Measurements from ENCODE around the gene PHACTR1. TPM values are rescaled to one million over a fixed set of nuclear protein-coding genes. Genes with fewer than 3 reads are reported as not detected.

The PHACTR1 gene
- total and polyA plus RNA-seq, 8 donors = 0.46 to 17.4 (median 6.4) TPM; not detected in 1

DNA sequence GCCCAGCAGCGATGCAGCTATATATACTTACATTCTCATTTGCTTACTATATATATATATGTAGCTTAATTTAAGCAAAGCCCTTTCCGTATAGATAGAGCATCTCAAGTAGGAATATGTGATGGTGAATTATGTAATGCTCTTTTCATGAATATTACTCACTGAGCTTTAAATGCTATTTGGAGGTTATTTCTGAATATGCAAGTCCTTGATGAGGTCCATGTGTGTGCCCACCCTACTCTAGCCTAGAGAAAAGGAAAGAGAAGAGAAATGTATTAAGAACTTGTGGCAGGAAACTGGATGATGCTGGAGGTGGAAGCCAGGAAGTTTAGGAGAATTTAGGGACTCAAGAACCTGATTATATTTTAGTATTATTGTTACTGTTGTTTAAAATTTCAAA is 63.2 kb downstream of the PHACTR1 start:
- 84 to 93% (median 89%) methylated on average over 2 of the region's 2 CpGs for WGBS, 5 donors

DNA sequence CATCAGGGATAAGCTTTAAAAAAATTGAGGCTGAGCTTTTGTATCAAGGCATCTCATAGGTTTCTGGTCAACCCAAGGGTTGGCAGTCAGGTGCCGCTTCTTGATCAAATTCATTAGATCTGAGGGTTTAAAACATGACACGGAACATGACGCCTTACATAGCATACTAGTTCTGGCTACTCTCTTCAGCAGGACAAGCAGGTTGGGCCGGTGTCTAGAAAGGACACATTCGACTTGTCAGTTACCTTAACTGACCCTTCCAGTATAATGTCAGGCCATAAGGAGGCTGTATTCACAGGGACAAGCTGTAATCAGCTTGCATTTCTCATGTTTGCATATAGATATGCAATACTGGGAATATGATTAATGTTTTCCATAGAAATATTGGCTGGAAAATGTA is 65.6 kb downstream of the PHACTR1 start:
- no peak overlapping the region for H3K27ac ChIP-seq
- intact Hi-C loops (cut with DNase I; ENCODE audit: low total_unique reads) = no loop called here
- H3K36me3 ChIP-seq = no peaks in the 10 kb centered on the region
- no peak for DNase-seq
- no peak overlapping the region for H3K4me3 ChIP-seq
- H3K27me3 ChIP-seq = peaks cover 0 to 8% (median 0%) of the 10 kb centered on the region in 3 donors
- 54 to 79% (median 69%) methylated on average over 5 of the region's 5 CpGs for WGBS, 5 donors
- H3K4me1 ChIP-seq = no peaks in the 10 kb centered on the region
- no peak for TF ChIP-seq EP300 (IDR thresholded peaks at IDR 0.05)
- TF ChIP-seq, protein P1, sequence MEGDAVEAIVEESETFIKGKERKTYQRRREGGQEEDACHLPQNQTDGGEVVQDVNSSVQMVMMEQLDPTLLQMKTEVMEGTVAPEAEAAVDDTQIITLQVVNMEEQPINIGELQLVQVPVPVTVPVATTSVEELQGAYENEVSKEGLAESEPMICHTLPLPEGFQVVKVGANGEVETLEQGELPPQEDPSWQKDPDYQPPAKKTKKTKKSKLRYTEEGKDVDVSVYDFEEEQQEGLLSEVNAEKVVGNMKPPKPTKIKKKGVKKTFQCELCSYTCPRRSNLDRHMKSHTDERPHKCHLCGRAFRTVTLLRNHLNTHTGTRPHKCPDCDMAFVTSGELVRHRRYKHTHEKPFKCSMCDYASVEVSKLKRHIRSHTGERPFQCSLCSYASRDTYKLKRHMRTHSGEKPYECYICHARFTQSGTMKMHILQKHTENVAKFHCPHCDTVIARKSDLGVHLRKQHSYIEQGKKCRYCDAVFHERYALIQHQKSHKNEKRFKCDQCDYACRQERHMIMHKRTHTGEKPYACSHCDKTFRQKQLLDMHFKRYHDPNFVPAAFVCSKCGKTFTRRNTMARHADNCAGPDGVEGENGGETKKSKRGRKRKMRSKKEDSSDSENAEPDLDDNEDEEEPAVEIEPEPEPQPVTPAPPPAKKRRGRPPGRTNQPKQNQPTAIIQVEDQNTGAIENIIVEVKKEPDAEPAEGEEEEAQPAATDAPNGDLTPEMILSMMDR (IDR thresholded peaks at IDR 0.05) = no peak
- TF ChIP-seq POLR2A (IDR thresholded peaks at IDR 0.05) = no peak
- TF ChIP-seq POLR2AphosphoS5 (IDR thresholded peaks at IDR 0.05) = no peak
- no peaks in the 10 kb centered on the region for H3K9me3 ChIP-seq

More for the DNA sequence above, 63.2 kb downstream of the PHACTR1 start:
- H3K36me3 ChIP-seq = no peaks in the 10 kb centered on the region
- TF ChIP-seq POLR2AphosphoS5 (IDR thresholded peaks at IDR 0.05) = no peak
- TF ChIP-seq EP300 (IDR thresholded peaks at IDR 0.05) = no peak
- DNase-seq = no peak
- no peak overlapping the region for H3K4me3 ChIP-seq
- intact Hi-C loops (cut with DNase I; ENCODE audit: low total_unique reads) = no loop called here
- no peak overlapping the region for H3K27ac ChIP-seq
- peaks cover 0 to 8% (median 0%) of the 10 kb centered on the region in 3 donors for H3K27me3 ChIP-seq
- H3K9me3 ChIP-seq = no peaks in the 10 kb centered on the region
- no peaks in the 10 kb centered on the region for H3K4me1 ChIP-seq

DNA sequence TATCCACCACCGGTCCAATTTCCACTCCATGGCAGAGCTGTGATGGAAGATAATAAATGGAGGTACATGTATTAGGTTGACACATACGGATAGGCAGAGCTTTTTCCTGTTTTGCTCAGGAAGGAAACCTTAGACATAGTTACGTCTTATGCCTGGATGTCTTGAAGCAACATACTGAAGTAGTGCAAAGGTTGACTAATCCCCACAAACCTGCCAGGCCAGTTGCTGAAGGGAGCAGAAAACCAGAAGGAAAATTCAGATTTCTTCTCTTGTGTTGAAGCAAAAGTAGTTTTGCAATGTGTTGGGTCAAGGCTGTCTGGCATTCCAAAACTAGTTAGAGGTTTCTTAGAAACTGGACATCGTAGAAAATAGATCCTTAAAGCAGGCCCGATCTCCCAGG is 68.7 kb downstream of the PHACTR1 start:
- peak in 1 of 2 donors; percentile 82 for DNase-seq
- Histone ChIP-seq H3K27me3 (peaks cover 0 to 8% (median 0%) of the 10 kb centered on the region in 3 donors), H3K36me3 (no peaks in the 10 kb centered on the region), H3K27ac (no peak overlapping the region), H3K9me3 (no peaks in the 10 kb centered on the region), H3K4me1 (no peaks in the 10 kb centered on the region), H3K4me3 (no peak overlapping the region)
- WGBS, 5 donors = 59 to 75% (median 68%) methylated on average over 5 of the region's 5 CpGs
- intact Hi-C loops (cut with DNase I; ENCODE audit: low total_unique reads) = no loop called here
- TF ChIP-seq POLR2AphosphoS5 (IDR thresholded peaks at IDR 0.05) = no peak
- TF ChIP-seq, protein P1 (IDR thresholded peaks at IDR 0.05) = no peak

DNA sequence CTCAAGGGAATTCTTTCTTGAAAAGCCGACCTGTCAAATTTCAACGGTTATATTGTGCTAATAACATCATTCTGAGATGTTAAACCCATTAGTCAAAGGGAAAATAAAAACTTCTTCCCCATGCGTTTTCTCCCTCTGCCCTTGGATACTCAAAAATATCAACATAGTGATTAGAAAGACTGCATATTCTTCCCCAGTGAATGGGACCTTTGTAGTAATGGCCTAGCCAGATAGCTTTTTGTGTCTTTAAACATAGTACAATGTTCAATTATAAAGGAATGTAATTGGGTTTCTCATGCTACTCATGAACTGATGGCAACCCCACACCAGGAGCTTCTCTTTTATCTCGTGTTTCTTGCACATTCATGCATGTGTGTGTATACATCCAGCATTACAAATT is 69.4 kb downstream of the PHACTR1 start:
- Histone ChIP-seq H3K36me3 (no peaks in the 10 kb centered on the region), H3K27ac (no peak overlapping the region), H3K4me1 (no peaks in the 10 kb centered on the region), H3K4me3 (no peak overlapping the region), H3K27me3 (peaks cover 0 to 2% (median 0%) of the 10 kb centered on the region in 3 donors), H3K9me3 (no peaks in the 10 kb centered on the region)
- TF ChIP-seq, protein P1 (IDR thresholded peaks at IDR 0.05) = no peak
- TF ChIP-seq POLR2AphosphoS5 (IDR thresholded peaks at IDR 0.05) = no peak
- TF ChIP-seq EP300 (IDR thresholded peaks at IDR 0.05) = no peak
- TF ChIP-seq POLR2A (IDR thresholded peaks at IDR 0.05) = no peak
- 69 to 77% (median 71%) methylated on average over 4 of the region's 4 CpGs for WGBS, 5 donors
- DNase-seq = no peak
- intact Hi-C loops (cut with DNase I; ENCODE audit: low total_unique reads) = no loop called here

DNA sequence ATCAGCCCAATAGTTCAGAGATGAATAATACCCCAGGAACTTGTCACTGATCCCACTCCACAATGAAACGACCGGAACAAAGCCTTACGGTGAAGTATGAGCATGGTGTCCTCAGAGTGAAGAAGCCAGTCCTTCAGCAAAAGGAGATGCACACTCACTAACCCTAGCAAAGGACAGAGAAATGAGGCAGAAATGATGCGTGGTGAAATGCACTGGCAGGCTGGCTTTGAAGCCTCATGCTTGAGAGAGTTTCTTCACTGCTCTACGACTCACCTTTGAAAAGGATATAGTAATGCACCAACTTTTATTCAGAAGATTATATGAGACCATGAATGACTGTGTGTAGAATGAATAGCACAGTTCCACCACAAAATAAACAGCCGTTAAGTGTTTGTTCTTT is 74.8 kb downstream of the PHACTR1 start:
- Histone ChIP-seq H3K36me3 (no peaks in the 10 kb centered on the region), H3K27ac (no peak overlapping the region), H3K4me1 (no peaks in the 10 kb centered on the region), H3K4me3 (no peak overlapping the region), H3K27me3 (no peaks in the 10 kb centered on the region), H3K9me3 (no peaks in the 10 kb centered on the region)
- whole genome bisulfite sequencing, 5 donors = 74 to 84% (median 80%) methylated on average over 6 of the region's 6 CpGs
- intact Hi-C loops (cut with DNase I; ENCODE audit: low total_unique reads) = no loop called here
- no peak for DNase-seq
- TF ChIP-seq EP300 (IDR thresholded peaks at IDR 0.05) = no peak
- TF ChIP-seq, protein P1 (IDR thresholded peaks at IDR 0.05) = no peak
- no peak for TF ChIP-seq POLR2A (IDR thresholded peaks at IDR 0.05)
- no peak for TF ChIP-seq POLR2AphosphoS5 (IDR thresholded peaks at IDR 0.05)

Measured in stomach (tissue), 9 donors.